ENCODE measurements around the gene MUC5B.

- TF ChIP-seq POLR2AphosphoS5 (IDR thresholded peaks at IDR 0.05; ENCODE audit: low read depth, low read length), result no peak
- TF ChIP-seq POLR2A (IDR thresholded peaks at IDR 0.05; ENCODE audit: low read depth, low read length), result no peak
- TF ChIP-seq TAF1 (IDR thresholded peaks at IDR 0.05; ENCODE audit: low read depth, low read length), result no peak
These were observed 11.0 kb upstream of the MUC5B start for GRCh38 chr11:1211838-1212237.
